GM21529 (cell line): Measurements from ENCODE around the gene ETFB.
A peak's percentile ranks its signal among the peaks of the same experiment; 100 is the strongest.

Experiments
- ATAC-seq: cut with Tn5 transposase; IDR thresholded peaks from one replicate; pipeline ENCODE4 v1.9.1; 2021; ENCODE audit not compliant: unreplicated experiment

Gene ETFB

GRCh38 chr19:51352783-51353360 lies 13.3 kb downstream of the ETFB start:
- ATAC-seq = no peak

DNA sequence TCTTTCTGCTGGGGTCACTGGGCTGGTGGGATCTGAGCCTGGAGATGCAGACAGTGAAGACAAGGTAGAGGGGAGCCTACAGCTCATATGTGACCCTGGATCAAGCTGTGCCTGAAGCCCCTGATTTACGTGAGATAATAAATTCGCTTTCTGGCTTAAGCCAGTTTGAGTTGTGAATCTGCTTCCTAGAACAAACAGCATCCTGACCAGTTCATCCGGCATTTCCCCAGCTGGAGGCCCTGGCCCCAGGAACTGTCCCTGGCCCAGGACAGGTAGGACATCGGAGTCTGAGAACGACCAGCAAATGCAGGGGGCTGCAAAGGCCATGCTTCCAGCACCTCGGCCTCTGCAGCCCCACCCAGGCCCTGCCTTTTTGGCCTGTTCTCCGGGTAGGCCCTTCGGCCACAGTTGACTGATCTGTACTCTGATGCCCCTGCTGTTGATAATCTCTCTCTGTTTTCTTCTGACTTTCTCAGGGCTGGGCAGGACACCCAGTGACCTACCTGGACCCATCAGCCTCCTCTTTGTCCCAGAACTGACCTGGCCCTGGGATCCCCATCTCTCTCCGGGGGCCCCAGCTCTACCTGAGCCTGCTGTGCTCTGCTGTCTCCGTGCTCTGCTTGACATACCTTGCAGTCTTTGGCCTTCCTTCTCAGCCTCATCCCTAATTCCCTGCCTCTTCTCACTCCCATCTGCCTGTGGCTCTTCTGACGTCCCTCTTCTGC lies 14.8 kb downstream of the ETFB start:
- no peak for ATAC-seq

GRCh38 chr19:51347209-51347928 lies 18.8 kb downstream of the ETFB start:
- no peak for ATAC-seq

GRCh38 chr19:51346742-51347141 lies 19.4 kb downstream of the ETFB start:
- ATAC-seq = no peak

GRCh38 chr19:51345076-51345620 lies 21.0 kb downstream of the ETFB start:
- no peak for ATAC-seq

GRCh38 chr19:51342631-51343569 lies 23.3 kb downstream of the ETFB start:
- no peak for ATAC-seq

- no peak for ATAC-seq
Observed at GRCh38 chr19:51341976-51342580, 24.1 kb downstream of the ETFB start, which contains the start of gene VSIG10L. VSIG10L (minus strand) TSS chr19:51342139; CDS start chr19:51342124, 15 bp downstream.

DNA sequence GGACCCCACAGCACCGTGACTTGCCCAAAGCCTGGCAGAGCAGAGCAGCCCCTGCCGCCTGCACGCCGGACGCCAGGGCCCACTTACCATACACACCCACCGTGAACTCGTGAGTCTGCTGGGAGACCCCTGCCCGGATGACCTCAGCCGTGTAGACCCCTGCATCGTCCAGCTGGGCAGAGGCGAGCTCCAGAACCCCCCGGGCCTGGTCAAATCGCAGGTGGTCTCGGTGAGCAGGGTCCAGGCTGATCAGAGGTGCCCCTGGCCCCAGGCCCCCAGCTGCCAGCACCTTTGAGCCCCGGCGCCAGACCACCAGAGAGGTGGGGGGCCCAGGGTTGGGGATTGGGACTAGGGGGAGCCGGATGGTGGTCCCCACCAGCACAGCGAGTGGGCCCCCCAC lies 25.1 kb downstream of the ETFB start:
- no peak for ATAC-seq

- ATAC-seq = peak; percentile 42
Observed at GRCh38 chr19:51339687-51340656, 26.2 kb downstream of the ETFB start.

GRCh38 chr19:51339313-51339686 lies 26.9 kb downstream of the ETFB start:
- ATAC-seq = peak; percentile 11

- peak; percentile 57 for ATAC-seq
Observed at GRCh38 chr19:51338563-51339312, 27.4 kb downstream of the ETFB start.

GRCh38 chr19:51337861-51338562 lies 28.2 kb downstream of the ETFB start:
- ATAC-seq = no peak

DNA sequence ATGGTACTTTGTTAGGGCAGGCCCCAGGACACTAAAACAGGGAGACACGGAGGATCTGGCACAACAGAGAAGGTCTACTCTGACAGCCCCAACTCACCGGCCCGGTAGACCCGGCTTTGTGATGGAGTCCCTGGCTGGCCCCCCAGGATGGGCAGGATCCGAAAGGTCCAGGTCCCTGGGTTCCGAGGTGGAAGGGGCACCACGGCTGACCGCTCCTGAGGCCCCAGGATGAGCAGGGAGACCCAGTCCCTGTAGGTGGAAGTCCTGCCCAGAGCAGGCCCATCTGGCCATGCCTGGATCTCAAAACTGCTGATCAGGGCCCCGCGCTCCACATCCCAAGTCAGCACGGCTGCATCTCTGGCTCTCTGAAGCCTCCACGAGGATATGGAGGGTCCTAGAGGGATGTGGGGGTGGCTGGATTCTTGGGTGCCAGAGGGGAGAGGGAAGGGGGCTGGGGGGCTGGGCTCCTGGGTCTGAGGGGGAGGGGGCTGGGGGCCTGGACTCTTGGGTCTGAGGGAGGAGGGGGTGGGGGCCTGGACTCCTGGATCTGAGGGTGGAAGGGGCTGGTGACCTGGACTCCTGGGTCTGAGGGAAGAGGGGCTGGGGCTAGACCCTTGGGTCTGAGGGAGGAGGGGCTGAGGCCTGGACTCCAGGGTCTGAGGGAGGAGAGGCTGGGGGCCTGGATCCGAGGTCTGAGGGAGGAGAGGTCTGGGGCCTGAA lies 28.9 kb downstream of the ETFB start:
- no peak for ATAC-seq

- ATAC-seq = no peak
Observed at GRCh38 chr19:51333836-51334460, 32.2 kb downstream of the ETFB start.

- ATAC-seq = no peak
Observed at GRCh38 chr19:51331716-51332115, 34.5 kb downstream of the ETFB start.

DNA sequence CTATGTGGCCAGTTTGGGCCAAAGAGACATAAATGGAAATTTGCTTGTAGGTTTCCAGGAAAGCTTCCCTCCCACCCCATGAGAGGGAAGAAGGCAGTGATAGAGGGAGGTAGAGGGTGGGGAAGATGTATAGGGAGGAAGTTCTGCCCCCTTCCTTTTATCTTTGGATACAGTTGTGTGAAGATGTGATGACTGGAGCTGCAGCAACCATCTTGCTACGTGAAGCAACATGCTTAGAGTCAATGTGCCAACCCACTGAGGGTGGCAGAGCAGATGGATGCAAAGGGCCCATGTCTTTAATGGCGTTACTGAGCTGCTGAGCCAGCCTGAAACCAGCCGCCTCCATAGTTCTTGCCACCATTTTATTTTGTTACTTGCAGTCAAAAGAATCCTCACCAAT lies 35.0 kb downstream of the ETFB start:
- ATAC-seq = no peak

GRCh38 chr19:51330366-51330765 lies 35.8 kb downstream of the ETFB start:
- no peak for ATAC-seq
